H9 (cell line): ENCODE measurements around the gene TAOK1. TPM values are rescaled to one million over a fixed set of nuclear protein-coding genes. Genes with fewer than 3 reads are reported as not detected.

Experiments used
- DNase-seq: peaks from one replicate; pipeline ENCODE4 v3.0.0-alpha.2; 2017
- H2AFZ ChIP-seq: one replicate; pipeline ENCODE4 v1.6.1; 2013; ENCODE audit warnings: mild to moderate bottlenecking, low read length, control low read depth, moderate library complexity
- H2AK5ac ChIP-seq: 2 replicates; pipeline ENCODE4 v1.6.1; 2013; ENCODE audit warnings: low read length, control low read depth, mixed read lengths; ENCODE audit not compliant: insufficient read length
- H2BK120ac ChIP-seq: one replicate; pipeline ENCODE4 v1.6.1; 2013; ENCODE audit warnings: low read depth, mild to moderate bottlenecking, low read length, control low read depth, inconsistent platforms; ENCODE audit not compliant: poor library complexity, severe bottlenecking
- H2BK12ac ChIP-seq: 2 replicates; pipeline ENCODE4 v1.6.1; 2013; ENCODE audit warnings: low read length, control low read depth, mixed read lengths, low read depth; ENCODE audit not compliant: insufficient read length
- H2BK15ac ChIP-seq: 2 replicates; pipeline ENCODE4 v1.6.1; 2013; ENCODE audit warnings: low read depth, low read length, control low read depth
- H2BK20ac ChIP-seq: one replicate; pipeline ENCODE4 v1.6.1; 2013; ENCODE audit warnings: low read depth, mild to moderate bottlenecking, low read length, control low read depth, inconsistent platforms; ENCODE audit not compliant: poor library complexity, severe bottlenecking
- H2BK5ac ChIP-seq: 2 replicates; pipeline ENCODE4 v1.6.1; 2013; ENCODE audit warnings: low read length, control low read depth, mixed read lengths; ENCODE audit not compliant: insufficient read length
- H3K14ac ChIP-seq: 2 replicates; pipeline ENCODE4 v1.6.1; 2013; ENCODE audit warnings: low read length, control low read depth; ENCODE audit not compliant: insufficient read depth
- H3K18ac ChIP-seq: 2 replicates; pipeline ENCODE4 v1.6.1; 2013; ENCODE audit warnings: low read depth, mild to moderate bottlenecking, mixed read lengths, low read length, control low read depth; ENCODE audit not compliant: insufficient read length
- H3K23ac ChIP-seq: 2 replicates; pipeline ENCODE4 v1.6.1; 2013; ENCODE audit warnings: low read length, control low read depth, mixed read lengths, low read depth; ENCODE audit not compliant: insufficient read length
- H3K23me2 ChIP-seq: 2 replicates; pipeline ENCODE4 v1.6.1; 2013; ENCODE audit warnings: low read depth, mild to moderate bottlenecking, mixed read lengths, low read length, control low read depth; ENCODE audit not compliant: insufficient read length, poor library complexity, severe bottlenecking
- H3K27ac ChIP-seq: 2 replicates; pipeline ENCODE4 v1.5.1; 2013; ENCODE audit warnings: low read length, control low read depth, mixed read lengths, low read depth; ENCODE audit not compliant: insufficient read length
- H3K27me3 ChIP-seq: 2 replicates; pipeline ENCODE4 v1.6.1; 2013; ENCODE audit warnings: low read length, control low read depth, inconsistent platforms; ENCODE audit not compliant: insufficient read depth
- H3K4ac ChIP-seq: 2 replicates; pipeline ENCODE4 v1.6.1; 2013; ENCODE audit warnings: low read depth, mild to moderate bottlenecking, control low read depth, inconsistent platforms, low read length, moderate library complexity
- H3K4me1 ChIP-seq: 2 replicates; pipeline ENCODE4 v1.6.1; 2013; ENCODE audit warnings: low read length, control low read depth, inconsistent platforms; ENCODE audit not compliant: insufficient read depth
- H3K4me2 ChIP-seq: 2 replicates; pipeline ENCODE4 v1.6.1; 2013; ENCODE audit warnings: low read length, control low read depth, mixed read lengths; ENCODE audit not compliant: insufficient read length, insufficient read depth
- H3K56ac ChIP-seq: 2 replicates; pipeline ENCODE4 v1.6.1; 2013; ENCODE audit warnings: low read depth, mild to moderate bottlenecking, mixed read lengths, low read length, control low read depth; ENCODE audit not compliant: insufficient read length
- H3K79me1 ChIP-seq: 2 replicates; pipeline ENCODE4 v1.6.1; 2013; ENCODE audit warnings: low read depth, mild to moderate bottlenecking, moderate library complexity, low read length, control low read depth, inconsistent platforms; ENCODE audit not compliant: insufficient read depth, poor library complexity, severe bottlenecking
- H3K79me2 ChIP-seq: 2 replicates; pipeline ENCODE4 v1.6.1; 2013; ENCODE audit warnings: low read length, control low read depth, inconsistent platforms; ENCODE audit not compliant: insufficient read depth
- H3K9ac ChIP-seq: 2 replicates; pipeline ENCODE4 v1.6.1; 2013; ENCODE audit warnings: low read length, control low read depth, mixed read lengths; ENCODE audit not compliant: insufficient read length; ENCODE audit errors: extremely low read depth
- H3K9me3 ChIP-seq: one replicate; pipeline ENCODE4 v1.6.1; 2013; ENCODE audit warnings: low read depth, low read length, inconsistent platforms; ENCODE audit not compliant: control insufficient read depth
- H3T11ph ChIP-seq: one replicate; pipeline ENCODE4 v1.6.1; 2013; ENCODE audit warnings: mild to moderate bottlenecking, low read length, control low read depth, inconsistent platforms
- H4K20me1 ChIP-seq: one replicate; pipeline ENCODE4 v1.6.1; 2013; ENCODE audit not compliant: control insufficient read depth, insufficient read length, insufficient read depth
- H4K5ac ChIP-seq: 2 replicates; pipeline ENCODE4 v1.6.1; 2013; ENCODE audit warnings: low read depth, mild to moderate bottlenecking, mixed read lengths, low read length, control low read depth; ENCODE audit not compliant: insufficient read length
- H4K8ac ChIP-seq: replicated peaks from 2 replicates; pipeline ENCODE4 v1.6.1; 2013; ENCODE audit warnings: low read length, control low read depth, mixed read lengths, low read depth; ENCODE audit not compliant: insufficient read length
- H4K91ac ChIP-seq: 2 replicates; pipeline ENCODE4 v1.6.1; 2013; ENCODE audit warnings: low read depth, mild to moderate bottlenecking, moderate library complexity, mixed read lengths, low read length, control low read depth; ENCODE audit not compliant: insufficient read length
- H3K27ac Mint-ChIP-seq, 3 experiments: 2 replicates in 2 of 3; 3 replicates in 1 of 3; pipeline ENCODE4 v1.8.0; 2020 to 2021; ENCODE audit warnings: mixed read lengths in 3 of 3, mild to moderate bottlenecking in 1 of 3, moderate library complexity in 1 of 3
- H3K27me3 Mint-ChIP-seq: 2 replicates; pipeline ENCODE4 v1.8.0; 2021; ENCODE audit warnings: low read depth, mild to moderate bottlenecking, moderate library complexity, mixed read lengths
- H3K36me3 Mint-ChIP-seq, 3 experiments: 2 replicates in 2 of 3; 3 replicates in 1 of 3; pipeline ENCODE4 v1.8.0; 2020 to 2021; ENCODE audit warnings: low read depth in 3 of 3, mixed read lengths in 3 of 3; ENCODE audit not compliant: insufficient read depth in 1 of 3
- H3K4me1 Mint-ChIP-seq, 2 experiments: 2 replicates each; pipeline ENCODE4 v1.8.0; 2020; ENCODE audit warnings: mixed read lengths in 2 of 2
- H3K4me3 Mint-ChIP-seq, 2 experiments: 2 replicates in 1 of 2; 3 replicates in 1 of 2; pipeline ENCODE4 v1.8.0; 2020 to 2021; ENCODE audit warnings: mild to moderate bottlenecking in 2 of 2, mixed read lengths in 2 of 2, moderate library complexity in 1 of 2
- H3K9me3 Mint-ChIP-seq, 2 experiments: 2 replicates in 1 of 2; 3 replicates in 1 of 2; pipeline ENCODE4 v1.8.0; 2020; ENCODE audit warnings: mild to moderate bottlenecking in 2 of 2, mixed read lengths in 2 of 2, moderate library complexity in 1 of 2
- WGBS: extraction: QIAGEN DNeasy Blood & Tissue Kit; methylation state at CpG from one replicate; pipeline ENCODE4 v1.1.7; 2013; ENCODE audit warnings: missing lambda C conversion rate, low lambda C conversion rate, mixed read lengths; ENCODE audit not compliant: insufficient read length; ENCODE audit errors: extremely low coverage; 5-methylcytosine and 5-hydroxymethylcytosine counted together
- total RNA-seq: library from RNA; stranded (reverse); gene quantifications from 2 replicates; pipeline ENCODE4 v1.2.1, GENCODE V29; 2021
- TF ChIP-seq, protein P1 (sequence below): fragments of 200-600 bp; sonication (generic); conservative IDR thresholded peaks from 3 replicates; pipeline ENCODE4 v1.8.0; 2021; ENCODE audit warnings: antibody characterized with exemption, mild to moderate bottlenecking

TAOK1 gene
- total RNA-seq, 1 experiment from 2014 or later: 93.0 TPM

DNA sequence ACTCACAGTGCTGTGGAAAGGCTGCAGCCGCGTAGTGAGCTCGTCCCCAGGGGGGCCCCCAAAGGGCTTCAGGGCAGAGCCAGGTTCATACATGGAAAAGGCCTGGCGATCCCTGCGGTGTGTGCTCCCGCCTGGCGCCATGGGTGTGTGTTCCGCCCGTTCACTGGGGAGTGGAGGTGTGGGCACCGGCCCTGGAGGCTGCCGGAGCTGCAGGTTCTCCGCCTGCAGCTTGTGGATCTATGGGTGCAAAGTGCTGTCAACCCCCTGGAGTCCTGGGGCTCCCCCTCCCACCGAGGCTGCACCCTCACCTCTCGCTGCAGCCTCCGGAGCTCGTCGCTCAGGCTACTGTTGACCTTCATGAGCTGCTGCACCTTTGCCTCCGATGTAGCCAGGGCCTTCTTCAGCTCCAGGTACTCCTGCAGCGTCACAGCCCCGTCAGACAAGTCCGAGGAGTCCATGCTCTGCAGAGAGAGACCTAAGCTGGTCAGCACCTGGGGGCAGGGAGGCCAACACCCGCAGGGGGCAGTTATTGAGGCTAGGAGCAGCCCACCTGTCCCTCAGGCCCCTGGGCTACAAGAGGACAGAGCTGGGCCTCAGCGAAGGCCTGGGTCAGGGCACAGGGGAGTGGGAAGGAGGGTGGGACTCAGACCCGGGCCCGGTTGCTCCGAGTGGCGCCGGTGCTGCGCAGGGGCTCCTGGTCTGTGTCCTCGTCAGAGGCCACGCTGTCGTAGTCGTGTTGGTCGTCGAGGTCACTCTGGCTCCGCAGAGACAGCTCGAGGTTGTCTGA is 186.2 kb downstream of the TAOK1 start:
- Histone ChIP-seq H3K4me1 (no peaks in the 10 kb centered on the region), H2BK12ac (no peak overlapping the region), H3T11ph (no peak overlapping the region), H2BK5ac (no peak overlapping the region), H3K9ac (no peak overlapping the region), H2AFZ (no peak overlapping the region), H4K20me1 (peaks cover 2% of the 10 kb centered on the region), H3K79me1 (no peaks in the 10 kb centered on the region), H2BK15ac (no peak overlapping the region), H3K4me2 (no peak overlapping the region), H3K4ac (no peak overlapping the region), H3K18ac (no peak overlapping the region), H4K8ac (no peak overlapping the region), H3K23ac (no peak overlapping the region), H3K27me3 (no peaks in the 10 kb centered on the region), H3K56ac (no peak overlapping the region), H2BK20ac (no peak overlapping the region), H4K5ac (no peak overlapping the region), H3K23me2 (peaks cover 2% of the 10 kb centered on the region), H2BK120ac (no peak overlapping the region), H4K91ac (no peak overlapping the region), H2AK5ac (no peak overlapping the region), H3K14ac (no peak overlapping the region), H3K27ac (no peak overlapping the region), H3K79me2 (no peaks in the 10 kb centered on the region), H3K9me3 (no peaks in the 10 kb centered on the region)
- TF ChIP-seq, protein P1, sequence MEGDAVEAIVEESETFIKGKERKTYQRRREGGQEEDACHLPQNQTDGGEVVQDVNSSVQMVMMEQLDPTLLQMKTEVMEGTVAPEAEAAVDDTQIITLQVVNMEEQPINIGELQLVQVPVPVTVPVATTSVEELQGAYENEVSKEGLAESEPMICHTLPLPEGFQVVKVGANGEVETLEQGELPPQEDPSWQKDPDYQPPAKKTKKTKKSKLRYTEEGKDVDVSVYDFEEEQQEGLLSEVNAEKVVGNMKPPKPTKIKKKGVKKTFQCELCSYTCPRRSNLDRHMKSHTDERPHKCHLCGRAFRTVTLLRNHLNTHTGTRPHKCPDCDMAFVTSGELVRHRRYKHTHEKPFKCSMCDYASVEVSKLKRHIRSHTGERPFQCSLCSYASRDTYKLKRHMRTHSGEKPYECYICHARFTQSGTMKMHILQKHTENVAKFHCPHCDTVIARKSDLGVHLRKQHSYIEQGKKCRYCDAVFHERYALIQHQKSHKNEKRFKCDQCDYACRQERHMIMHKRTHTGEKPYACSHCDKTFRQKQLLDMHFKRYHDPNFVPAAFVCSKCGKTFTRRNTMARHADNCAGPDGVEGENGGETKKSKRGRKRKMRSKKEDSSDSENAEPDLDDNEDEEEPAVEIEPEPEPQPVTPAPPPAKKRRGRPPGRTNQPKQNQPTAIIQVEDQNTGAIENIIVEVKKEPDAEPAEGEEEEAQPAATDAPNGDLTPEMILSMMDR: no peak
- whole genome bisulfite sequencing: no CpG with 5 or more reads among the region's 37 CpGs
- Mint-ChIP-seq H3K36me3 (peaks cover 19 to 63% (median 47%) of the 10 kb centered on the region in 3 experiments), H3K27me3 (peaks cover 3% of the 10 kb centered on the region; the same call in 1 of the 2 replicates), H3K4me1 (peaks cover 2 to 13% of the 10 kb centered on the region in 2 experiments), H3K27ac (no peak overlapping the region), H3K9me3 (no peaks in the 10 kb centered on the region), H3K4me3 (no peak overlapping the region; a peak in 1 of 5 replicates)
- DNase-seq: no peak
